Measurements from ENCODE around the gene CPTP.

The CPTP gene

DNA sequence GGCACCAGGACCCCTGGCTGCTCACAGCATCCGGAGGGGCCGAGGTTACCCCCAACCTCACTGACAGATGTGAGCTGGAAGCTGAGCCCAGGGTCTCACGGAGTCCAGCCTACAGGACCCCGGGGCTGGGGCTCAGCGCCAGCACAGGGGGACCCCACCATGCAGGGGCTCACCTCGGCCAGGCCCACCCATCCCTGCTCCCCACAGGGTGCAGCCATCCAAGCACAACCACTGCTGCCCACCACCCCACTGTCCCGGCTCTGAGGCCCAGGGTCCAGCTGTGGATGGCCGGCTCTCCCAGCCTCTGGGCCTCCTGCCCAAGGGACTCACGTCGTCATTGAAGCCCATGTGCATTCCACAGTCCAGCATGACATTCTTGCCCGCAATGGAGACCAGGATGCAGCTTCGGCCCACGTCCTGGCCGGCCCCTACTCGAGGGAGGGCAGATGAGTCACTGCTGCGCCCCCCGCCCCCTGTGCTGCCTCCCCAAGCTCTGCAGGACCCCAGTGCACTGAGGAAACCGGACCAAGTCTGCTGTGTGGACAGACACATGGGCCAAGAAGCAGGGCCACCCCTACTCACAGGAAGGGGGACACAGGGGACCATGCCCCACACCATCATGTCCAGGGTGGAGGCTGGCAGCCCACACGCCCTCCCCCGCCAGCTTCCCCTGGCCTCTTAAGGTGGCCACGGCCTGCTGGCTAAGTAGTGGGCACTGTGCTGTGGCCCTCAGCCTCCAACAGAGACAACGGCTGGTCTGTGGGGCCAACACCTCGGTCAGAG, 3.7 kb upstream of the CPTP start:
- DNase-seq = no peak

- no peak for DNase-seq
Observed at GRCh38 chr1:1321477-1321876, 3.1 kb upstream of the CPTP start.

DNA sequence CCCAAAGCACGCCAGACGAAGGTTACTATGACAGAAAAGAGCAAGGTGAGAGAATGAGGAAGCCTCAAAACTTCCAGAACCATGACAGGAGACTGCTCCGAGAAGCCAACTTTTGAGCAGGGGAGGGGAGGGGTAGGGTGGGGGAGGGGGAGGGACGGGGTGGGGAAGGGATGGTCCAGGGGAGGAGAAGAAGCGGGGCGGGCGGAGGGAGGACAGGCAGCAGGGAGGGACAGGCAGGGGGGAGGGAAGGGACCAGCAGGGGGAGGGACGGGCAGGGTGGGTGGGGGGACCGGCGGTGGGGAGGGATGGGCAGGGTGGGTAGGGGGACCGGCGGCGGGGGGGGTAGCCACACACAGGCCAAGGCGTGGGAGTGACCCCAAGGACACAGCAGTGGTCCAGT, 2.2 kb upstream of the CPTP start:
- no peak for DNase-seq

GRCh38 chr1:1322952-1323351, 1.6 kb upstream of the CPTP start:
- no peak for DNase-seq

DNA sequence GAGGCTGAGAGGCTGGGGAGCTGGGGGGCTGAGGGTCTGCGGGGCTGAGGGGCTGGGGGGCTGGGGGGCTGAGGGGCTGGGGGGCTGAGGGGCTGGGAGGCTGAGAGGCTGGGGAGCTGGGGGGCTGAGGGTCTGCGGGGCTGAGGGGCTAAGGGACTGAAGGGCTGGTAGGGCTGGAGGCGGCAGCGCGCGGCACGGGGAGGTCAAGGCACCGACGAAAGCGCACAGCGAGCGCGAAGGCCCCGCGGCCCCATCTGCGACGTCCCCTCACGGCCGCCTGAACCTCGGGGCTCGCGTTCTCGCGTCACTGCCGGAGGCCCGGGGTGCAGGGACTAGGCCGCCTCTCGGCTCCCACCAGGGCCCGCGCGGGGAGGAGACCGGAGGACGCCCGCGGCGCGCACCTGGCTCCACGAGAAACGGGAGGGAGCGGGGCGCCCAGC, 498 bp upstream of the CPTP start:
- DNase-seq = no peak

- no peak for DNase-seq
Observed at GRCh38 chr1:1325288-1326074, 879 bp downstream of the CPTP start.

GRCh38 chr1:1326075-1326605, 1.5 kb downstream of the CPTP start:
- DNase-seq = no peak

GRCh38 chr1:1327291-1327690, 2.7 kb downstream of the CPTP start:
- DNase-seq = no peak

DNA sequence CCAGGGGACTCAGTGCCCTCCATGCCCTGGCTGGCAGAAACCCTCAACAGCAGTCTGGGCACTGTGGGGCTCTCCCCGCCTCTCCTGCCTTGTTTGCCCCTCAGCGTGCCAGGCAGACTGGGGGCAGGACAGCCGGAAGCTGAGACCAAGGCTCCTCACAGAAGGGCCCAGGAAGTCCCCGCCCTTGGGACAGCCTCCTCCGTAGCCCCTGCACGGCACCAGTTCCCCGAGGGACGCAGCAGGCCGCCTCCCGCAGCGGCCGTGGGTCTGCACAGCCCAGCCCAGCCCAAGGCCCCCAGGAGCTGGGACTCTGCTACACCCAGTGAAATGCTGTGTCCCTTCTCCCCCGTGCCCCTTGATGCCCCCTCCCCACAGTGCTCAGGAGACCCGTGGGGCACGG, 3.7 kb downstream of the CPTP start:
- no peak for DNase-seq

GRCh38 chr1:1329304-1330210, 5.0 kb downstream of the CPTP start:
- DNase-seq = no peak

DNA sequence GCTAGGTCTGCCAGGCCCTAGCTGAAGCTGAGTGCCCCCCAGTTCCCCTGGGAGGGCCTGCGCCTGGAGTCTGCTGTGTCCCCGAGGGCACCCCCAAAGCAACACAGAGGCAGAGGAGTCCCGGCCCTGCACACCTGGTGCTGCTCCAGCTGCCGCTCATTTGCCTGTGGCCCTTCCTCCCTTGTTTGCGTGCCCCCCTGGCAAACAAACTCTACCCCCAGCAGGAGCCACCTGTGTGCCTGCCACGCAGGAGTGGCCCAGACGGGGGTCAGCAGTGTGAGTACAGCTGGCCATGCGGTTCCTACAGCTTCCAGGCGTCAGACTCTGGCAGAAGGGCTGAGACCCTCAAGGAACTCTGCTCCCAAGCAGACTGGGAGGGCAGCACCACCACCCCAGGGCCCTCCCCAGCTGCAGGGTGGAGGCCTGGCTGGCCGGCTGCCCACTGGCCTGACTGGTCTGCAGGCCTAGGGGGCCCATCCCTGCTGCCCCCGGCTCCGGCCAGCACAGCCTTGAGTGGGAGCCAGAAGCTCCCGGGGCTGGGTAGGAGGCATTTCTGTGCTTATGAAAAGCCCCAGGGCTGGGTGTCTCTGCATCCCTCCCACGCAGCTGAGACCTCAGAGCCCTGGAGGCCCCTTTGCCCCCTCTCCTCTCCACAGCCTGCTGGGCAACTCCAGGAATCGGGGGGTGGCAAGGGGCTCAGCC, 5.9 kb downstream of the CPTP start:
- no peak for DNase-seq

DNA sequence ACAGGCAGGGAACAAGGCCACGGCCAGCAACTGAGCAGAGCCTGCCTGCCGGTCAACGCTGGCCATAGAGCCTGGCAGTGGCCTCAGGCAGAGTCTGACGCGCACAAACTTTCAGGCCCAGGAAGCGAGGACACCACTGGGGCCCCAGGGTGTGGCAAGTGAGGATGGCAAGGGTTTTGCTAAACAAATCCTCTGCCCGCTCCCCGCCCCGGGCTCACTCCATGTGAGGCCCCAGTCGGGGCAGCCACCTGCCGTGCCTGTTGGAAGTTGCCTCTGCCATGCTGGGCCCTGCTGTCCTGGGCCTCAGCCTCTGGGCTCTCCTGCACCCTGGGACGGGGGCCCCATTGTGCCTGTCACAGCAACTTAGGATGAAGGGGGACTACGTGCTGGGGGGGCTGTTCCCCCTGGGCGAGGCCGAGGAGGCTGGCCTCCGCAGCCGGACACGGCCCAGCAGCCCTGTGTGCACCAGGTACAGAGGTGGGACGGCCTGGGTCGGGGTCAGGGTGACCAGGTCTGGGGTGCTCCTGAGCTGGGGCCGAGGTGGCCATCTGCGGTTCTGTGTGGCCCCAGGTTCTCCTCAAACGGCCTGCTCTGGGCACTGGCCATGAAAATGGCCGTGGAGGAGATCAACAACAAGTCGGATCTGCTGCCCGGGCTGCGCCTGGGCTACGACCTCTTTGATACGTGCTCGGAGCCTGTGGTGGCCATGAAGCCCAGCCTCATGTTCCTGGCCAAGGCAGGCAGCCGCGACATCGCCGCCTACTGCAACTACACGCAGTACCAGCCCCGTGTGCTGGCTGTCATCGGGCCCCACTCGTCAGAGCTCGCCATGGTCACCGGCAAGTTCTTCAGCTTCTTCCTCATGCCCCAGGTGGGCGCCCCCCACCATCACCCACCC, 6.7 kb downstream of the CPTP start, which contains the start of gene TAS1R3:
TSS of gene TAS1R3 (plus strand) at position 213 of the 898 bp plus-strand sequence. CDS start at position 279, 66 bp downstream.
- no peak for DNase-seq

GRCh38 chr1:1332031-1332755, 7.6 kb downstream of the CPTP start:
- no peak for DNase-seq

GRCh38 chr1:1332774-1333480, 8.3 kb downstream of the CPTP start:
- no peak for DNase-seq

DNA sequence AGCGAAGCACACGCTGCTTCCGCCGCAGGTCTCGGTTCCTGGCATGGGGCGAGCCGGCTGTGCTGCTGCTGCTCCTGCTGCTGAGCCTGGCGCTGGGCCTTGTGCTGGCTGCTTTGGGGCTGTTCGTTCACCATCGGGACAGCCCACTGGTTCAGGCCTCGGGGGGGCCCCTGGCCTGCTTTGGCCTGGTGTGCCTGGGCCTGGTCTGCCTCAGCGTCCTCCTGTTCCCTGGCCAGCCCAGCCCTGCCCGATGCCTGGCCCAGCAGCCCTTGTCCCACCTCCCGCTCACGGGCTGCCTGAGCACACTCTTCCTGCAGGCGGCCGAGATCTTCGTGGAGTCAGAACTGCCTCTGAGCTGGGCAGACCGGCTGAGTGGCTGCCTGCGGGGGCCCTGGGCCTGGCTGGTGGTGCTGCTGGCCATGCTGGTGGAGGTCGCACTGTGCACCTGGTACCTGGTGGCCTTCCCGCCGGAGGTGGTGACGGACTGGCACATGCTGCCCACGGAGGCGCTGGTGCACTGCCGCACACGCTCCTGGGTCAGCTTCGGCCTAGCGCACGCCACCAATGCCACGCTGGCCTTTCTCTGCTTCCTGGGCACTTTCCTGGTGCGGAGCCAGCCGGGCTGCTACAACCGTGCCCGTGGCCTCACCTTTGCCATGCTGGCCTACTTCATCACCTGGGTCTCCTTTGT, 9.1 kb downstream of the CPTP start:
- no peak for DNase-seq

GRCh38 chr1:1334835-1335234, 10.2 kb downstream of the CPTP start:
- no peak for DNase-seq

- DNase-seq = no peak
Observed at GRCh38 chr1:1335283-1335682, 10.7 kb downstream of the CPTP start.

- DNase-seq = no peak
Observed at GRCh38 chr1:1335792-1336248, 11.2 kb downstream of the CPTP start.

DNA sequence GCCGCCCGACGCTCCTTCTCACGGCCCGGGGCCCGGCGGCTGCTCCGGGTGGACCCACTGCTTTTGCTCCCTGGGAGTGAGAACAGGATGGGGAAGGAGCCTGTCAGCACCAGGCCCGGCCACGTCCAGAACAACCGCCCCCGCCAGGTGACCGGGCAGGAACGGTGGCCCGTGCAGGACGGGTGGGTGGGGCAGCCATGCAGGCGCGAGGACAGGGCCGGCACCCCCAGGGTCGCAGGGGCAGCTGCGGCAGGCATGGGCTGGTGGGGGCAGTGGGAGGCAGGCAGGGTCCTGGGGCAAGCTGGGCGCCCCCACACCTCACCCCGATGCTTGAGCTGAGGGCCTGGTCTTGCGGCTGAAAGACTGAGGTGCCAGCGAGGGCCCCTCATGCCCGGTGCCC, 11.8 kb downstream of the CPTP start:
- DNase-seq = no peak
